GM18861 (cell line): Measurements from ENCODE around the gene TNFRSF4.
"Not testable (repeated sequence)": the region's sequence is repeated elsewhere in the genome, so short reads cannot be mapped to it uniquely, and the experiment has no call there.

ENCODE experiments used
- ATAC-seq: cut with Tn5 transposase; IDR thresholded peaks from one replicate; pipeline ENCODE4 v1.9.1; 2021; ENCODE audit not compliant: unreplicated experiment

Gene TNFRSF4

DNA sequence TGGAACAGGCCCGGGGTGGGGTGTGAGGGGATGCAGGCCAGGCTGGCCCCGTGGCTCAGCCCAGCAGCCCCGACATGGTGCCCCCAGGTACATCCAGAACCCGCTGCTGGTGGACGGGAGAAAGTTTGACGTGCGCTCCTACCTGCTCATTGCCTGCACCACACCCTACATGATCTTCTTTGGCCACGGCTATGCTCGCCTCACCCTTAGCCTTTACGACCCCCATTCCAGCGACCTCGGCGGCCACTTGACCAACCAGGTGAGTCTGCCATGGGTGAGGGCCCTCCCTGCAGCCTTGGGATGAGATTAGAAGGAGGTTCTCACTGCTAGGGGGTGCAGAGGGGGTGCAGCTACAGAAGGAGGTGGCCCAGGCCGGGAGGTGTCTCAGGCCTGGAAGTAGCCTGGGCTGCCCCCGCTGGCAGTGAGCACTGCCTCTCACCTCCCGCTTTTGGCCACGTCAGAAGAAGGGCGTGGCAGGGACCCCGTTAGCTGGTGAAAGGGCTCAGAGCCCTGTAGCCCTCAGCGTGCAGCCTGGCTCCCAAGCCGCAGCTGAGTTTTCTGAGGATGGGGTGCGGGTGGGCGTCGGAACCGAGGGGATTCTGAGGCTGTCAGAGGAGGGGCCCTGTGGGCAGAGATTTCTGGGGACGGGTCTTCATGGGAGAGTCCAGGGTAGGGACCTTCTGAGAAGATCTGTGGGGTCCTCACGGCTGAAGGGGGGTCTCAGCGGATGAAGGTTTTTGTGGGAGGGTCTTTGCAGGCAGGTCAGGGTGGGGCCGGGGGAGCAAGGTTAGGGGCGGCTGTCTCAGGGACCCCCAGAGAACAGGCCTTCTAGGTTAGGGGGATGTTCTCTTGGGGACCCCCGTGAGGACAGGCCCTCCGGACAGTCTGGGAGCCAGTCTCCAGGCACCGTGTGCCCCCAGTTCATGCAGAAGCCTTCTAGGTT is 29.8 kb downstream of the TNFRSF4 start:
- ATAC-seq = no peak

- no peak for ATAC-seq
These were observed 30.7 kb downstream of the TNFRSF4 start for GRCh38 chr1:1183221-1183747.

GRCh38 chr1:1182491-1183220 is 31.3 kb downstream of the TNFRSF4 start:
- ATAC-seq = no peak

DNA sequence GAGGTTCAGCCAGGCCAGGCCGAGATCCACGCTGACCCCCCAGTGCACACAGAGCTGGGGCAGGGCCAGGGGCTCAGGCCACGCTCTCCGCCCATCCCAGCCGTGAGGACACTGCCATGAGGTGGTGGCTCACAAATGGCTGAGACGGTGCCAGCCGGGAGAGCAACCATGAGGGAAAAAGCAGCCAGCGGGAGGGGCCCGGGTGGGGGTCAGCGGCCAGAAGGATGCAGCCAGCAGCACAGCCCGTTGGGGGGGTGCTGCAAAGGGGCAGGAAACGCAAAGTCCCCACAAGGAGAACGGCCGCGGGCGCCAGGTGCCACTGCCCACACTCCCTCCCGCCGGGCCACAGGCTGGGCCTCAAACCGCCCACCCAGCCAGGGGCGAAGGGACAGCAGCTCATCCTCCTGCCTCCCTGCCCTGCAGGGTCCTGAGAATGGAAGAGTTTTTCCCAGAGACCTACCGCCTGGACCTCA is 32.0 kb downstream of the TNFRSF4 start:
- no peak for ATAC-seq

- ATAC-seq = no peak
These were observed 32.6 kb downstream of the TNFRSF4 start for GRCh38 chr1:1181129-1181937.

- no peak for ATAC-seq
These were observed 33.7 kb downstream of the TNFRSF4 start for GRCh38 chr1:1179983-1180861.

DNA sequence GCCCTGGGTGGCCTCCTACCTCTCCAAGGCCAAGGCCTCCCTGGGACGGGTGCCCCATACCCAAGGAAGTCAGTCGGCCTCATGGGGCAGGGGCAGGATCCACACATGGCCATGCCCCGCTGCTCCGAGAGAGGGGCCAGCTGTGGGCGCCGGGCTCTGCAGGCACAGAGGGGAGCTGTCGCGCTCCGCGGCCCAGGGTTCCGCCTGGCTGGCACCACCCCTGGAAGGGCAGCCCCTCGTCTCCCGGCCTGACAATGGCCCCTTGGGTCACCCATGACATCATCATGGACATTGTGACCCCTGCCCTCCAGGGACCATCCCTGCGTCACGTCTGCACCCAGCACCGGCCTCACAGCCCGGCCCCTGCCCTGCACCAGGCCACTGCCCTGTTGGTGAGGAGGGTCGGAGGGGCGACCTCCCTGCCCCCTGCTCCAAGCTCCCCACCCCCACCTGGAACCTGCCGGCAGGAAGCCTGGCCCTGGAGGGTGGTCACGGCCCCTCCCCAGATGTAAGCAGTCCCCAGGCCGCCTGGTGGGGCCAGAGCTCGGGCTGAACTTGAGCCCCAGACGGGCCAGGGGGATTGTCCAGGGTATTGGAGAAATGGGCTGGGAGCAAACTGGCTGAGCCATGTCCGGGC is 34.5 kb downstream of the TNFRSF4 start:
- ATAC-seq = no peak

DNA sequence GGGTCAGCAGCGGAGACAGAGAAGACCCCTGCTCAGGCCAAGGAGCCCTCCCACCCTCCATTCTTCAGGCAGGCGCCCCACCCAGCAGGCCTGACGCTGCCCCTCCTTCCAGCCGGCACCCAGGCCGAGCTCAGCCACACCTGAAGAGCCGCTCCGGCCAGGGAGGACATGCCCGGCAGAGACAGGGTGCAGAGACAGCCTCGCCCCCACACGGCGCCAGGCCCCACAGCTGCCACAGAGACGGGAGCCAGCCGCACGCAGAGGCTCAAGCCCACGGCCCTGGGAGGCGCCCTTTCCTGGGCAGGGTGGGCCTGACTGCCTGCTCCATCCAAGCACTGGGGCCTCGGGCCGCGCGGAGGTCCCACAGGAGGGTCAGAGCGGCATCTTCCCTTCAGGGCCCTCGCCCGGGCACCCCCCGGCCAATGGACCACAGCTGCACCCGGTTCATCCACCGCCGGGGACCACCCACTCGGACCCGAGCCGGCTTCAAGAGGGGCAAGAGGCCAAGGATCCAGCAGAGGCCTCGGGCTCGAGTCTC is 35.1 kb downstream of the TNFRSF4 start:
- ATAC-seq = no peak

- ATAC-seq = no peak
These were observed 36.3 kb downstream of the TNFRSF4 start for GRCh38 chr1:1177452-1178206.

- no peak for ATAC-seq
These were observed 37.0 kb downstream of the TNFRSF4 start for GRCh38 chr1:1176931-1177330.

DNA sequence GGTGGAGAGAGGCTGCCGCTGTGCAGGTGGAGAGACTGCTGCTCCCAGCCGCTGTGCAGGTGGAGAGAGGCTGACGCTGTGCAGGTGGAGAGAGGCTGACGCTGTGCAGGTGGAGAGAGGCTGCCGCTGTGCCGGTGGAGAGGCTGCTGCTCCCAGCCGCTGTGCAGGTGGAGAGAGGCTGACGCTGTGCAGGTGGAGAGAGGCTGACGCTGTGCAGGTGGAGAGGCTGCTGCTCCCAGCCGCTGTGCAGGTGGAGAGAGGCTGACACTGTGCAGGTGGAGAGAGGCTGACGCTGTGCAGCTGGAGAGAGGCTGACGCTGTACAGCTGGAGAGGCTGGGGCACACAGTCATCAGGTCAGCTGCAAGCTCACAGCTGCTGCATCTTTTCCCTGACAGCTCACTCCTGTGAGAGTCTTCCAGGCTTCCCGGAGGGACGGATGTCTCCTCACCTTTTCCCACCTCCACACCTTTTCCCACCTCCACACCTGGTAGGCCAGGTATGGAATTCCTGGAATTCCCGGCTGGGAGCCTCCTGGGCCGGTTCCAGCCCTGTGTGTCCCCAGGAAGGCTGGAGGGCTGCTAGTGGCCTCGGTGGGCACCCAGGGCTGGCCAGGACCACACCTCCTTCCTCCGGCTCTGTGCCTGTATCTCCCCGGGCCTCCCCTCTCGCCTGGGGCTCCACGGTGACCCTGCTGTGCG is 37.7 kb downstream of the TNFRSF4 start:
- not testable (repeated sequence) for ATAC-seq

DNA sequence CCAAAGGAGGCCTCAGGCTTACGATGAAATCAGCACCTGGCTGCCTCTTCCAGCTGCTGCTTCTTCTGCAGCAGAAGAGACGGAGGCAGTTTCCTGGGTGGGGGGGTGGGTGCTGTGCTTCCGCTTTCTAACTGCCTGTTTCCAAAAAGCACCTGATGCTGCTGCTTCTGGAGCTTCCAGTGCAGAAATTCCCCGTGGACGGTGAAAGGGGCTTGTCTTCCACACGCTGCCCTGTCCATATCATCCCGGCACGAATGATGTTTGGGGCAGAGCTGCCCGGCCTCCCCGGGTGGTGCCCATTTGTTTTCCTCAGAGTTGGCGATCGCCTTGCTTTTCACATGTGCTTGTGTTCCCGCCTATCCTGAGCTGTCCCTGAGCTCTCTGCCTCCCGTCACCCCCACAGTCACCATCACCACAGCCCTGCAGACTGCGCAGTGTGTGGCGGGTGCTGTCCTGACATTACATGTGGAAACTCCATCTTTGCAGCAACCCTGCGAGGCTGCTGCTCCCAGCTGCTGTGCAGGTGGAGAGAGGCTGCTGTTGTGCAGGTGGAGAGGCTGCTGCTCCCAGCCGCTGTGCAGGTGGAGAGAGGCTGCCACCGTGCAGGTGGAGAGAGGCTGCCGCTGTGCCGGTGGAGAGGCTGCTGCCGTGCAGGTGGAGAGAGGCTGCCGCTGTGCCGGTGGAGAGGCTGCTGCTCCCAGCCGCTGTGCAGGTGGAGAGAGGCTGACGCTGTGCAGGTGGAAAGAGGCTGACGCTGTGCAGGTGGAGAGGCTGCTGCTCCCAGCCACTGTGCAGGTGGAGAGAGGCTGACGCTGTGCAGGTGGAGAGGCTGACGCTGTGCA is 38.5 kb downstream of the TNFRSF4 start:
- no peak for ATAC-seq

GRCh38 chr1:1173793-1174415 is 40.0 kb downstream of the TNFRSF4 start, which contains the start of gene TTLL10:
Gene TTLL10, plus strand, starts transcription at chr1:1173880. Its CDS starts 5,336 bp downstream, at chr1:1179216.
- ATAC-seq = no peak

DNA sequence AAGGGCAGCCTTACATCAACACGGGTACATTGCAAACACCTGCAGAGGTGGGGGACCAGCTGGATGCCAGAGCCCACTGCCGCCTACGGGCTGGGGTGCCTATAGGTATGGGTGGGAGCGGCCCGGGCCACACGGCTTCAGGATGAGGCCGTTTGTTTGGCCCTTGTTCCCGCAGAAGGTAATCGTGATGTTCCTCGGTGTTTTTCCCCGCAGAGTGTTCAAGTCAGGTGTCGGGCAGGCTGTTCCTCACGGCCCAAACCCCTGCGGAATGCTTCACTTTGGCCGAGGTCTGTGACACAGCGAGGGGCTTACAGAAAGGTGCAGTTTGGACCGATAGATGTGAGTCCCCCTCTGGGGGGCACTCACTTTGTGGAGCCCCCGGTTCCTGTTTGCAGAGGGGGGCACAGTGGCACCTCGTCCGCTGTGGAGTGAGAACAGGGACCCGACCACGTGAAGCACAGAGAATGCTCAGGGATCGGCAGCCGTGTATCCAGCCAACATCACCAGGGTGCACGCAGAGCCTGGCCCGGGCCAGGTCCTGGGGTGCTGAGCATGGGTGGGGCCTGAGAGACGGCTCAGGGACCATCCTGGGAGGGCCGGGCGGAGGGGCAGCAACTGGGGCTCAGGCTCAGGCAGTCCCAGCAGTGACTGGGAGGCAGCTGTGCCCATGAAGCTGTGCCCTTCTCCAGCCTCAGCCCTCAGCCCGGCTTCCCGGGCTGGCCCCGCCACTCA is 40.7 kb downstream of the TNFRSF4 start:
- ATAC-seq = no peak

GRCh38 chr1:1171546-1172340 is 42.2 kb downstream of the TNFRSF4 start:
- no peak for ATAC-seq
